ENCODE measurements around the gene KATNB1.

DNA sequence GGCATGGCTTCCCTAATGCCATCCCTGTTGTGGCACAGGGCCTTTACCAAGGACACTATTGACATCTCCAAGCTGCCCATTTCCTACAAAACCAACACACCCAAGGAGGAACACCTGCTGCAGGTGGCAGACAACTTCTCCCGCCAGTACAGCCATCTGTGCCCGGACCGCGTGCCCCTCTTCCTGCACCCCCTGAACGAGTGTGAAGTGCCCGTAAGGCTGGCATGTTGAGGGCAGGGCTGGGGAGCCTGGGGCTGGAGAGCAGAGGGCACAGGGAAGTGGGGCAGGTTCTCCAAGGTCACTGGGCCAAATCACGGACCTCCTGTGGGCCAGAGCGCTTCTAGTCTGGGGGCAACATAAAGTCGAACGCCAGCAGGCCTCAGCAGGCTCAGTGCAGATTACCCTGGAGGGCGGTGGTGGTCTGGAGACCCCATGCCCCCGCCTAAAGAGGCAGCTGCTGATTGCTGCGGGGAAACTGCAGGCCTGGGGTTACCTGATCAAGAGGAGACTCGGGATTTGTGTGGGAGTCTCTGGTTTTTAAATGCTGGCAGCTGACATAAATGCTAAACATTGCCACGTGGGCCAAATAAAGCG, 36.7 kb upstream of the KATNB1 start:
- TF ChIP-seq POLR2A (IDR thresholded peaks at IDR 0.05; ENCODE audit: low read depth, low read length) = no peak
- no peak for TF ChIP-seq POLR2AphosphoS5 (IDR thresholded peaks at IDR 0.05; ENCODE audit: low read depth, low read length)
- no peak for TF ChIP-seq TAF1 (IDR thresholded peaks at IDR 0.05; ENCODE audit: low read depth, low read length)
- no peak for TF ChIP-seq POU2F2 (IDR thresholded peaks at IDR 0.05; ENCODE audit: low read depth, low read length)
- TF ChIP-seq SPI1 (IDR thresholded peaks at IDR 0.05; ENCODE audit: low read depth, low read length) = no peak

All from GM12891 (cell line).